A673 (cell line): Measurements from ENCODE around the gene ELOVL5. TPM values are rescaled to one million over a fixed set of nuclear protein-coding genes. Genes with fewer than 3 reads are reported as not detected.

Source experiments
- BruUV-seq: library from RNA; stranded (reverse); fragments of 400-500 nt; replicated peaks from 2 replicates; lab custom pipeline; 2021; lab: Mats Ljungman, UMichigan
- CTCF ChIA-PET: fragments of 300-600 bp; sonication (Branson Sonifier 250); formaldehyde crosslinking; loops from one replicate; lab custom pipeline; 2022; ENCODE audit warnings: antibody characterized with exemption; lab: Charles Lee
- POLR2A ChIA-PET: fragments of 300-600 bp; sonication (Branson Sonifier 250); formaldehyde crosslinking; loops from one replicate; lab custom pipeline; 2022; ENCODE audit warnings: antibody characterized with exemption; ENCODE audit not compliant: low non-redundant PET; lab: Charles Lee
- DNase-seq: peaks from one replicate; pipeline ENCODE4 v3.0.0-alpha.2; 2015; ENCODE audit warnings: low spot score
- H3K27ac ChIP-seq: fragments of 200-600 bp; sonication (generic); 2 replicates; pipeline ENCODE4 v1.5.1; 2016; ENCODE audit warnings: mixed run types, low read depth, mild to moderate bottlenecking, mixed read lengths, antibody characterized with exemption, low read length; ENCODE audit not compliant: poor library complexity, severe bottlenecking
- H3K27me3 ChIP-seq: fragments of 200-600 bp; sonication (generic); replicated peaks from 2 replicates; pipeline ENCODE4 v1.6.1; 2017; ENCODE audit warnings: mixed run types, low read depth, mild to moderate bottlenecking, mixed read lengths, antibody characterized with exemption, low read length; ENCODE audit not compliant: insufficient read depth, poor library complexity
- H3K36me3 ChIP-seq: fragments of 200-600 bp; sonication (generic); 2 replicates; pipeline ENCODE4 v1.6.1; 2016; ENCODE audit warnings: mixed run types, mild to moderate bottlenecking, mixed read lengths, antibody characterized with exemption, low read length; ENCODE audit not compliant: insufficient read depth, poor library complexity, severe bottlenecking
- H3K4me1 ChIP-seq: fragments of 200-600 bp; sonication (generic); 2 replicates; pipeline ENCODE4 v1.6.1; 2017; ENCODE audit warnings: mixed run types, mild to moderate bottlenecking, mixed read lengths, antibody characterized with exemption, low read length; ENCODE audit not compliant: insufficient read depth, poor library complexity, severe bottlenecking
- H3K4me3 ChIP-seq: fragments of 200-600 bp; sonication (generic); 2 replicates; pipeline ENCODE4 v1.5.1; 2016; ENCODE audit warnings: low read depth, mixed run types, mild to moderate bottlenecking, mixed read lengths, low read length; ENCODE audit not compliant: poor library complexity, severe bottlenecking
- H3K9me3 ChIP-seq: fragments of 200-600 bp; sonication (generic); 2 replicates; pipeline ENCODE4 v1.6.1; 2016; ENCODE audit warnings: mixed run types, low read depth, mild to moderate bottlenecking, mixed read lengths, antibody characterized with exemption, low read length; ENCODE audit not compliant: poor library complexity, severe bottlenecking
- EZH2 ChIP-seq: fragments of 200-600 bp; sonication (generic); IDR thresholded peaks from 2 replicates; pipeline ENCODE4 v1.6.1; 2017; ENCODE audit warnings: borderline replicate concordance, low read depth, mild to moderate bottlenecking, mixed read lengths, antibody characterized with exemption, low read length; ENCODE audit not compliant: poor library complexity, severe bottlenecking
- intact Hi-C: fragments of 100-400 bp; cut with micrococcal nuclease; formaldehyde crosslinking; loops from one replicate; pipeline ENCODE4 v1.10.0; 2022; ENCODE audit not compliant: unreplicated experiment
- total RNA-seq: library from RNA; stranded (reverse); gene quantifications from 2 replicates; pipeline ENCODE4 v1.2.3, GENCODE V29; 2021
- TF ChIP-seq, protein P1 (sequence below): fragments of 300-800, 200-600 bp; sonication (generic); conservative IDR thresholded peaks from 2 replicates; pipeline ENCODE4 v1.5.1; 2017; ENCODE audit warnings: low read depth, mild to moderate bottlenecking, antibody characterized with exemption, low read length, moderate library complexity, mixed read lengths

Gene ELOVL5
- total RNA-seq, 1 experiment from 2014 or later: 98.5 TPM

- Histone ChIP-seq H3K27ac (no peak overlapping the region), H3K36me3 (no peaks in the 10 kb centered on the region), H3K4me1 (no peaks in the 10 kb centered on the region), H3K27me3 (peaks cover 3% of the 10 kb centered on the region), H3K9me3 (no peaks in the 10 kb centered on the region), H3K4me3 (no peak overlapping the region)
- ChIA-PET CTCF (no interaction called here), POLR2A (no interaction called here)
- BruUV-seq: no TSS peak
- no peak for DNase-seq
- TF ChIP-seq EZH2: no peak
- TF ChIP-seq, protein P1, sequence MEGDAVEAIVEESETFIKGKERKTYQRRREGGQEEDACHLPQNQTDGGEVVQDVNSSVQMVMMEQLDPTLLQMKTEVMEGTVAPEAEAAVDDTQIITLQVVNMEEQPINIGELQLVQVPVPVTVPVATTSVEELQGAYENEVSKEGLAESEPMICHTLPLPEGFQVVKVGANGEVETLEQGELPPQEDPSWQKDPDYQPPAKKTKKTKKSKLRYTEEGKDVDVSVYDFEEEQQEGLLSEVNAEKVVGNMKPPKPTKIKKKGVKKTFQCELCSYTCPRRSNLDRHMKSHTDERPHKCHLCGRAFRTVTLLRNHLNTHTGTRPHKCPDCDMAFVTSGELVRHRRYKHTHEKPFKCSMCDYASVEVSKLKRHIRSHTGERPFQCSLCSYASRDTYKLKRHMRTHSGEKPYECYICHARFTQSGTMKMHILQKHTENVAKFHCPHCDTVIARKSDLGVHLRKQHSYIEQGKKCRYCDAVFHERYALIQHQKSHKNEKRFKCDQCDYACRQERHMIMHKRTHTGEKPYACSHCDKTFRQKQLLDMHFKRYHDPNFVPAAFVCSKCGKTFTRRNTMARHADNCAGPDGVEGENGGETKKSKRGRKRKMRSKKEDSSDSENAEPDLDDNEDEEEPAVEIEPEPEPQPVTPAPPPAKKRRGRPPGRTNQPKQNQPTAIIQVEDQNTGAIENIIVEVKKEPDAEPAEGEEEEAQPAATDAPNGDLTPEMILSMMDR: no peak
- intact Hi-C loops: no loop called here
Observed at GRCh38 chr6:53373638-53374037, 24.9 kb upstream of the ELOVL5 start.

DNA sequence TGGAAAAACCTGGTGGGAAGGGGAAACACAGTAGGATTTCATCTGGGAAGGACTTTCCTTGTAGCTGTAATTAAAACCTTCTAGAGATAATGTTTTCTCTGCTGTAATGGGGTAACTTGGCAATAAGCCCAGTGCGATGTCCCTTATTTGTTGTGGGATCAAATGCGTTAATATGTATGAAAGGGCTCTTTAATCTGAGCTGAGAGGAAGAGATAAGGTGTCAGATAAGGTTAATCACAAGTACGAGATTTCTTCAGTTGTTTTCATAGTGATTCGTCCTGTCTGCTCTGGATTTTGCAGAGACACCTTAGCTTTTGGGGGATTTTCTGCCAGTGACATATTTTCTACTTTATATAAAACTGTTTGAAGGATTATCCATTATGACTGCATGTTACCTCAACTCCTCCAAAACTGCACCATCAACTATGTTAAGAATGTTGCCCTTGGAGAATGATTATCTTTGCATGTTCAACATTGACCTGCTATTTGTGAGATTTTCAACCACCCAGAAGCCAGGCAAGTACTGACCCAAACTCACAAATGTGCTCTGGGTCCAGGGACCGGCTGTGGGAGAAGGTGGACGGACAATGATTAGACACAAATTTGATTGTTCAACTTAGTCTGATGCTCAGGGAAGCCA, 21.2 kb upstream of the ELOVL5 start:
- DNase-seq: peak; percentile 19
- POLR2A ChIA-PET: no interaction called here
- CTCF ChIA-PET: no interaction called here
- H3K9me3 ChIP-seq: no peaks in the 10 kb centered on the region
- no peaks in the 10 kb centered on the region for H3K36me3 ChIP-seq
- no peak overlapping the region for H3K27ac ChIP-seq
- intact Hi-C loops: no loop called here
- TF ChIP-seq EZH2: no peak
- TF ChIP-seq, protein P1: no peak
- H3K27me3 ChIP-seq: no peaks in the 10 kb centered on the region
- BruUV-seq: no TSS peak
- H3K4me3 ChIP-seq: no peak overlapping the region
- H3K4me1 ChIP-seq: no peaks in the 10 kb centered on the region

- Histone ChIP-seq H3K4me1 (no peaks in the 10 kb centered on the region), H3K36me3 (no peaks in the 10 kb centered on the region), H3K4me3 (no peak overlapping the region), H3K9me3 (no peaks in the 10 kb centered on the region), H3K27ac (no peak overlapping the region), H3K27me3 (no peaks in the 10 kb centered on the region)
- POLR2A ChIA-PET: no interaction called here
- no peak for DNase-seq
- intact Hi-C loops: no loop called here
- CTCF ChIA-PET: no interaction called here
- no TSS peak for BruUV-seq
- no peak for TF ChIP-seq EZH2
- TF ChIP-seq, protein P1: no peak
Observed at GRCh38 chr6:53369051-53369450, 20.3 kb upstream of the ELOVL5 start.
